Astrocyte of the spinal cord (primary cell): ENCODE results near the gene SRRT.
"Not testable (repeated sequence)": the region's sequence is repeated elsewhere in the genome, so short reads cannot be mapped to it uniquely, and the experiment has no call there.

Experiments
- DNase-seq: peaks from one replicate; pipeline ENCODE4 v3.0.0; 2011; ENCODE audit warnings: low read depth, low spot score
- H3K4me3 ChIP-seq: 2 replicates; pipeline ENCODE4 v1.5.1; 2011; ENCODE audit warnings: low read depth, mild to moderate bottlenecking, low read length, moderate library complexity
- in situ Hi-C: cut with HindIII; loops from 2 replicates; pipeline ENCODE4 v1.10.0; 2017; ENCODE audit warnings: low sequenced_read_pairs
- TF ChIP-seq, protein P1 (sequence below): IDR thresholded peaks from 2 replicates; pipeline ENCODE4 v1.5.1; 2012; ENCODE audit warnings: low read depth, mild to moderate bottlenecking, low read length, inconsistent platforms

SRRT gene

DNA sequence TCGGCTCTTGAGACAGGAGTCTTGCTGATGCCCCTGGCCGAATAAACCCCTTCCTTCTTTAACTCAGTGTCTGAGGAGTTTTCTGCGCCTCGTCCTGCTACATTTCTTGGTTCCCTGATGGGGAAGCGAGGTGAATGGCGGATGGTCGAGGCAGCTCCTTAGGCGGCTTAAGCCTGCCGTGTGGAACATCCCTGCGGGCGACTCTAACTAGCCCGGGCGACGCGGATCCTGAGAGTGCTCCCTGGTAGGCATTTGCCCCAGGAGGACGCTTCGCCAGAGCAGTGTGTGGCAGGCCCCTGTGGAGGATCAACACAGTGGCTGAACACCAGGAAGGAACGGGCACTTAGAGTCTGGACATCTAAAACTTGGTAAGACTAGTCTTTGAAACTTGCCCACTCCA, 35.5 kb upstream of the SRRT start:
- TF ChIP-seq, protein P1, sequence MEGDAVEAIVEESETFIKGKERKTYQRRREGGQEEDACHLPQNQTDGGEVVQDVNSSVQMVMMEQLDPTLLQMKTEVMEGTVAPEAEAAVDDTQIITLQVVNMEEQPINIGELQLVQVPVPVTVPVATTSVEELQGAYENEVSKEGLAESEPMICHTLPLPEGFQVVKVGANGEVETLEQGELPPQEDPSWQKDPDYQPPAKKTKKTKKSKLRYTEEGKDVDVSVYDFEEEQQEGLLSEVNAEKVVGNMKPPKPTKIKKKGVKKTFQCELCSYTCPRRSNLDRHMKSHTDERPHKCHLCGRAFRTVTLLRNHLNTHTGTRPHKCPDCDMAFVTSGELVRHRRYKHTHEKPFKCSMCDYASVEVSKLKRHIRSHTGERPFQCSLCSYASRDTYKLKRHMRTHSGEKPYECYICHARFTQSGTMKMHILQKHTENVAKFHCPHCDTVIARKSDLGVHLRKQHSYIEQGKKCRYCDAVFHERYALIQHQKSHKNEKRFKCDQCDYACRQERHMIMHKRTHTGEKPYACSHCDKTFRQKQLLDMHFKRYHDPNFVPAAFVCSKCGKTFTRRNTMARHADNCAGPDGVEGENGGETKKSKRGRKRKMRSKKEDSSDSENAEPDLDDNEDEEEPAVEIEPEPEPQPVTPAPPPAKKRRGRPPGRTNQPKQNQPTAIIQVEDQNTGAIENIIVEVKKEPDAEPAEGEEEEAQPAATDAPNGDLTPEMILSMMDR = no peak
- no peak for DNase-seq
- in situ Hi-C loops = no loop called here
- H3K4me3 ChIP-seq = no peak overlapping the region

DNA sequence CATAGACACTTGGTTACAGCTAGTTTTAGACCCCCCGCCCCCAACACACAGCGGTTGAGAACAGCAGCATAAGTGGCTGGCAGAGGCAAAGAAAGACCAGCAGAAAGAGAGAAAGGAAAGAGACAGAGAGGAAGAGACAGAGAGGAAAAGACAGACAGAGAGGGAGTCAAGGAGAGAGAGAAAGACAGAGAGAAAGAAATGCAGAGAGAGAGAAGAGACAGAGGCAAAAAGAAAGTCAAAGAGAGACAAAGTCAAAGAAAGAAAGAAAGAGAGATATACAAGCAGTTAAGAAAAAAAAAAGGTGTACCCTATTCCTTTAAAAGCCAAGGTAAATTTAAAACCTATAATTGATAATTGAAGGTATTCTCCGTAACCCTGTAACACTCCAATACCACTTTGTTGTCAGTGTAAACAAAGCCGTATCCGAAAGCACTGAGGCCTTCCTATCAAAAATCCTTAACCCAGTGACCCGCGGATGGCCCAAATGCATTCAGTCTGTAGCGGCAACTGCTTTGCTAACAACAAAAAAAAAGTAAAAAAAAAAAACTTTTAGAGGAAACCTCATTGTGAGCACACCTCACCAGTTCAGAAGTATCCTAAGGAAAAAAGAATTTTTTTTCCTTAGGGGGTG, 34.3 kb upstream of the SRRT start:
- in situ Hi-C loops = no loop called here

DNA sequence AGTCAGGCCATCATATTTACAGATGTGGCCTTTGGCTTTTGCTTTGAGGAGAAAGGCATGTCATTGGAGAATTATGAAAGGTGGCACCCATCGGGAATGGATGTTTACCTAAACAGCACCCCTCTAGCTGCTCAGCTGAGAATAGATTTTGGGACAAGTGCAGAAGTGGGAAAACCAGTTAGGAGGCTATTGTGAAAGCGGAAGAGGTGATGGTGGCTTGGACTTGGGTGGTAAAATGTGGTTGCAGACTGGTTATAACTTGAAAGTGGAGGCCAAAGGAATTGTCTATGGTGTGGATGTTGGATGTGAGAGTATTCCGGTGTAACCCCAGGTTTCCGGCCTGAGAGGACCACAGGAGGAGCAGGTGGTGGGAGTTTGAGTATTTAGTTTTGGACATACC, 27.5 kb upstream of the SRRT start:
- TF ChIP-seq, protein P1 = no peak
- H3K4me3 ChIP-seq = no peak overlapping the region
- in situ Hi-C loops = no loop called here
- no peak for DNase-seq

More for the DNA sequence above, 34.3 kb upstream of the SRRT start:
- no peak overlapping the region for H3K4me3 ChIP-seq
- DNase-seq = no peak
- TF ChIP-seq, protein P1 = no peak

DNA sequence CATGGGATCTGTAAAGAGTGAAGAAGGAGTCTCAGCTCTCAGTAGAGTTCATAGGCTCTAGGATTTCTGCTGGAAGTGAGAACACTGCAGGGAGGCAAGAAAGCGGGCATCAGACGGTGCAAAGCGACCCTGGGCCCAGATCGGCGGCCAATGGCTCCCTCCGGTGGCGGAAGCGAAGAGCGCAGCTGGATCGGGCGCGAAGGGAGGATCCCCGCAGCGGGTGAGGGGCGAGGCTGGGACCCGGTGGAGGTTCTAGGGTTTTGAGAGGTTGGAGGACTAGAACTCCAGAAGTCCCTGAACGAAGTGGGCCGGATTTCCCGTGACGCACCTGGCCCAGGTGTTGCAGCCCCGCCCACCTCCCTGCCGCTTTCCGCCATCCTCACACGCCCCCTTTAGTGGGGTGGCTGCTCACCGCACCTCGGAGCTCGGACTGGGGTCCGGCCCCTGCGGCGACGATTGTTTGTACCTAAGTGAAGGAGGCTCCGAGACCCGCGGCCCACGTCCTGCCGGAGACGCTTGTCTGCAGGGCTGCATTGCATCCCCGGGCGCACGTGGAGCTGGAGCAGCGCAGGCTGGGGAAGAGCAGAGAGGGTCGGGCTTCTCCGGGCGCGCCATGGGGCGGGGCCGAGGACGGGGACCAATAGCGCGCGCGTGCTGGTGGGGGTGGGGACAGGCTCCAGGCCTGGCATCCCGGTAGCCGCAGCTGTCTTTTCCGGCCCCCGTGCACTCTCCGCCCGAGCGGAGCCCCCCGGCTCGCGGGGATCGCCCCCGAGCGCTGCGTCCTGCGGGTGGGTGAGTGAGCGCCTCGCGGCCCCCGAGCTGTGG, 22.6 kb upstream of the SRRT start, which contains the start of gene SLC12A9:
TSS of gene SLC12A9 (plus strand) at position 666 of the 825 bp plus-strand sequence. CDS start 1,485 bp downstream, outside the sequence.
- DNase-seq = peak; percentile 90
- in situ Hi-C loops = no loop called here
- TF ChIP-seq, protein P1 = peak; percentile 91
- peak within 1 kb of the TSS; percentile 77 for H3K4me3 ChIP-seq

DNA sequence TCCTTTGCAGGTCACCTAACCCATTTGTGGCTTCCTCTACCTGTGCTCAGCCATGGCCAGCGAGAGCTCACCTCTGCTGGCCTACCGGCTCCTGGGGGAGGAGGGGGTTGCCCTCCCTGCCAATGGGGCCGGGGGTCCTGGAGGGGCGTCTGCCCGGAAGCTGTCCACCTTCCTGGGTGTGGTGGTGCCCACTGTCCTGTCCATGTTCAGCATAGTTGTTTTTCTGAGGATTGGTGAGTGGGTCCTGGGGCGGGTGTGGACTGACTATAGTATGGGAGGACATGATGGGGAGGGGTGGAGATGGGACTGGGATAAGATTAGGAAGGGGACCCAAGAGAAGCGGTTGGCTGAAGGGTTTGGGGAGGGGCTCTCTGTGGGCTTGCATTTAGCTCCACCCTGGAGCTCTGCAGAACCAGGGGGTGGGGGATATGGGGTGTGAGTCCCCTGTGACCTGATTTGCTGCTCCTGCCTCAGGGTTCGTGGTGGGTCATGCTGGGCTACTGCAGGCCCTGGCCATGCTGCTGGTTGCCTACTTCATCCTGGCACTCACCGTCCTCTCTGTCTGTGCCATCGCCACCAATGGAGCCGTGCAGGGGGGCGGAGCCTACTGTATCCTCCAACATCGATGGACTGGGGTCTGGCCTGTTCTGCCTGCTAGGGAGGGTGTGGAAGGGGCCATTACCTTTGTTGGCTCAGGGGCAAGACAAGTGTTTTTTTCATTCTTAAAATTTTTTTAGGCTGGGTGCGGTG, 20.6 kb upstream of the SRRT start:
- DNase-seq = no peak
- in situ Hi-C loops = no loop called here
- no peak overlapping the region for H3K4me3 ChIP-seq
- TF ChIP-seq, protein P1 = no peak

DNA sequence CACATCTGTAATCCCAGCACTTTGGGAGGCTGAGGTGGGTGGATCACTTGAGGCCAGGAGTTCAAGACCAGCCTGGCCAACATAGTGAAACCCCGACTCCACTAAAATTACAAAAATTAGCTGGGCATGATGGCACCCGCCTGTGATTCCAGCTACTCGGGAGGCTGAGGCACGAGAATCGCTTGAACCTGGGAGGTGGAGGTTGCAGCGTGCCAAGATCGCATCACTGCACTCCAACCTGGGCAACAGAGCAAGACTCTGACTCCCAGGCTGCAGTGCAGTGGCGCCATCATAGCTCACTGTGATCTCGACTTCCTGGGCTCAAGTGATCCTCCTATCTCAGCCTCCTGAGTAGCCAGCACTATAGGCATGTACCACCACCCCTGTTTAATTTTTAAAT, 20.0 kb upstream of the SRRT start:
- in situ Hi-C loops, H3K4me3 ChIP-seq, DNase-seq: not testable (repeated sequence)
